ENCODE measurements around the gene TBC1D12.
A peak's percentile ranks its signal among the peaks of the same experiment; 100 is the strongest.
"Not testable (repeated sequence)": the region's sequence is repeated elsewhere in the genome, so short reads cannot be mapped to it uniquely, and the experiment has no call there.

Gene TBC1D12

GRCh38 chr10:94459385-94459784, 57.0 kb downstream of the TBC1D12 start:
- no peak for DNase-seq

GRCh38 chr10:94461503-94461902, 59.2 kb downstream of the TBC1D12 start:
- DNase-seq: no peak

GRCh38 chr10:94462130-94462529, 59.8 kb downstream of the TBC1D12 start:
- no peak for DNase-seq

GRCh38 chr10:94465684-94466083, 63.3 kb downstream of the TBC1D12 start:
- DNase-seq: no peak

GRCh38 chr10:94481410-94481809, 79.1 kb downstream of the TBC1D12 start:
- DNase-seq: no peak

- DNase-seq: no peak
Observed at GRCh38 chr10:94483970-94484369, 81.6 kb downstream of the TBC1D12 start.

- DNase-seq: no peak
Observed at GRCh38 chr10:94485094-94485493, 82.8 kb downstream of the TBC1D12 start.

GRCh38 chr10:94487575-94487974, 85.2 kb downstream of the TBC1D12 start:
- DNase-seq: no peak

- DNase-seq: no peak
Observed at GRCh38 chr10:94489107-94489506, 86.8 kb downstream of the TBC1D12 start.

GRCh38 chr10:94489976-94490788, 87.8 kb downstream of the TBC1D12 start:
- DNase-seq: no peak

GRCh38 chr10:94490789-94491039, 88.4 kb downstream of the TBC1D12 start:
- DNase-seq: no peak

- no peak for DNase-seq
Observed at GRCh38 chr10:94493463-94493862, 91.1 kb downstream of the TBC1D12 start.

- DNase-seq: no peak
Observed at GRCh38 chr10:94496010-94496409, 93.7 kb downstream of the TBC1D12 start.

- no peak for DNase-seq
Observed at GRCh38 chr10:94496646-94497045, 94.3 kb downstream of the TBC1D12 start.

GRCh38 chr10:94500063-94500462, 97.7 kb downstream of the TBC1D12 start:
- no peak for DNase-seq

GRCh38 chr10:94521276-94522250, 119.2 kb downstream of the TBC1D12 start:
- no peak for DNase-seq

GRCh38 chr10:94524146-94524545, 121.8 kb downstream of the TBC1D12 start:
- no peak for DNase-seq

GRCh38 chr10:94524711-94525110, 122.4 kb downstream of the TBC1D12 start:
- DNase-seq: no peak

GRCh38 chr10:94531550-94531949, 129.2 kb downstream of the TBC1D12 start:
- not testable (repeated sequence) for DNase-seq

GRCh38 chr10:94533027-94533426, 130.7 kb downstream of the TBC1D12 start:
- no peak for DNase-seq

- not testable (repeated sequence) for DNase-seq
Observed at GRCh38 chr10:94542282-94542681, 139.9 kb downstream of the TBC1D12 start.

GRCh38 chr10:94545391-94546048, 143.2 kb downstream of the TBC1D12 start, which contains the start of gene HELLS:
HELLS (plus strand) TSS chr10:94545788; CDS start chr10:94545922, 134 bp downstream.
- peak; percentile 77 to 82 for DNase-seq
